ENCODE measurements around the gene PRORP. TPM values are rescaled to one million over a fixed set of nuclear protein-coding genes. Genes with fewer than 3 reads are reported as not detected.

PRORP gene
- 32.8 to 43.2 TPM (median 36.5 TPM) in 5 replicates for total RNA-seq (2022; extraction: Qiagen RNA extraction)

GRCh38 chr14:35121887-35122695, at the start of gene PRORP, which contains the start of gene PPP2R3C:
PRORP (plus strand) TSS chr14:35122552; CDS start chr14:35123246, 694 bp downstream.
PPP2R3C (minus strand) TSS chr14:35121990; CDS start chr14:35121959, 31 bp downstream.

Other genes with a start within 250 kb of the PRORP start
- 19.8 to 34.3 TPM (median 23.4 TPM) in 5 replicates for gene BAZ1A, start 247.2 kb upstream of the PRORP start, total RNA-seq (2022; extraction: Qiagen RNA extraction)
- 54.8 to 71.4 TPM (median 56.4 TPM) in 5 replicates for gene SRP54, start 139.6 kb upstream of the PRORP start, total RNA-seq (2022; extraction: Qiagen RNA extraction)
- 107 to 122 TPM (median 116 TPM) in 5 replicates for gene FAM177A1, start 76.3 kb upstream of the PRORP start, total RNA-seq (2022; extraction: Qiagen RNA extraction)
- 24.7 to 27.7 TPM (median 25.4 TPM) in 5 replicates for gene PPP2R3C, start 562 bp upstream of the PRORP start, total RNA-seq (2022; extraction: Qiagen RNA extraction)
- 268 to 316 TPM (median 276 TPM) in 5 replicates for gene PSMA6, start 169.8 kb downstream of the PRORP start, total RNA-seq (2022; extraction: Qiagen RNA extraction)